ELF-1 (cell line): Measurements from ENCODE around the gene FAM72D.
"Not testable (repeated sequence)": the region's sequence is repeated elsewhere in the genome, so short reads cannot be mapped to it uniquely, and the experiment has no call there.

ENCODE experiments used
- DNase-seq: peaks from one replicate; pipeline ENCODE4 v3.0.0-alpha.2; 2016; ENCODE audit warnings: low read depth, low spot score

FAM72D gene

GRCh38 chr1:145082483-145083255 is 13.1 kb upstream of the FAM72D start:
- not testable (repeated sequence) for DNase-seq

- peak; percentile 70 for DNase-seq
Observed at GRCh38 chr1:145093517-145094149, 2.1 kb upstream of the FAM72D start.

DNA sequence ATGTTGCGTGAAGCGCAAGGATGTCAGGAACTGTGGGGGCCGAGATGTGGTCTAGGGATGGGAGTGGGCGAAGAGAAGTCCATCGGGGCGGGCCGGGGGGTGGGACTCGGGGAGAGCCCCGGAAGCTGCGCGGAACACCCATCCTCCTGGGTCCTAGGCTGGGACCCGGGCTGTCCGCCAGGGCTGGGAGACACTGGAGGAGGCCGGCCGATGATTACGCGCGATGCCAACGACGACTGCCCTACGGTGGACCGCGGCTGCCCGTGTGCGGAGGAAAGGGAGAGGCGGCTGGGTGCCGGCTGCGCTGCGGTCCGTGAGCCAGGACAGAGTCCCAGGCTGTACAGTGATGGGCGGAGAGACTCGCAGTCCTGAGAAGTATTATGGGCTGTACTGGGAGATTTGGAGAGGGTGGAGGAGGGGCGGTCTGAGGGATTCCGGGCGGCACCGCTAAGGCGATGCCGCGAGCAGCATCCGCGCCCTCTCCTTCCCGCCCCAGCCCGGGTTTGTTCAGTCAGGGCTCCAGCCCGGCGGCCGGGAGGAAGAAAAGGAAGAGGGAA is 1.0 kb upstream of the FAM72D start:
- DNase-seq = not testable (repeated sequence)

GRCh38 chr1:145101725-145102124 is 6.0 kb downstream of the FAM72D start:
- not testable (repeated sequence) for DNase-seq

- not testable (repeated sequence) for DNase-seq
Observed at GRCh38 chr1:145103294-145103693, 7.5 kb downstream of the FAM72D start.

DNA sequence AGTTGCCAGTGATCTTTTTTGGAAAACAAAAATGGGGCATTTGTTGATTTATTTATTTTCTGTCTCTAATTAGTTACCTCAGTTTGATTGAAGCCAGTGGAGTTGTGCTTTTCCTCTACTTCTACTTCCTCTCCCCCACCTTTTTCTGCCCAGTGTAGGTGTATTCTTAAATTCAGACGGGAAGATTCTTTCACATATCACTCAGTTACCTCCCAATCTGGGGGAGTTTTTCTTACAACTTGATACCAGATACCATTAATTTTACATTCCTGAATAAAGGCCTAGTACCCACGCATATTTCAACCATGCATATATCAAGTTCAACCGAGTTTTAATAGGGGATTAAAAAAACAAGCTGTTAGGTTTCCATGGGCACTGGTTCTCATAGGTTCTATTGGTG is 15.9 kb downstream of the FAM72D start:
- not testable (repeated sequence) for DNase-seq

DNA sequence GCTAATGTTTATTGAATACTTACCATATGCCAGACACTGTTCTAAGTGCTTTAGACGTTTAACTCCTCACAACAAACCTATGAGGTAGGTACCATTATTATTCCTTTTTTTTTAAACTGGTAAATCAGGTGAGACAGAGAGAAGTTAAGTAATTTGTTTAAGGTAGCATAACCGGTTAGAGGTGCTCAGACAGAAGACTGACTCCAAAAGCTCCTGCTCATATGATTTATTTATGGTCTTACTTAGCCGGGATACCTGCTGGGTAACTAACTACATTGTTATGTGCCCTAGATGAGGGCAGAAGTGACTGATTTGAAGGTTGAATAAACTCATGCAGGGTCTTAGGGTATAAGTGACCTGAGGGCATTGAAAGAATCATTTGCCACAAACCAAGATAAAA is 16.9 kb downstream of the FAM72D start:
- not testable (repeated sequence) for DNase-seq

- DNase-seq = not testable (repeated sequence)
Observed at GRCh38 chr1:145114560-145115057, 18.8 kb downstream of the FAM72D start.

DNA sequence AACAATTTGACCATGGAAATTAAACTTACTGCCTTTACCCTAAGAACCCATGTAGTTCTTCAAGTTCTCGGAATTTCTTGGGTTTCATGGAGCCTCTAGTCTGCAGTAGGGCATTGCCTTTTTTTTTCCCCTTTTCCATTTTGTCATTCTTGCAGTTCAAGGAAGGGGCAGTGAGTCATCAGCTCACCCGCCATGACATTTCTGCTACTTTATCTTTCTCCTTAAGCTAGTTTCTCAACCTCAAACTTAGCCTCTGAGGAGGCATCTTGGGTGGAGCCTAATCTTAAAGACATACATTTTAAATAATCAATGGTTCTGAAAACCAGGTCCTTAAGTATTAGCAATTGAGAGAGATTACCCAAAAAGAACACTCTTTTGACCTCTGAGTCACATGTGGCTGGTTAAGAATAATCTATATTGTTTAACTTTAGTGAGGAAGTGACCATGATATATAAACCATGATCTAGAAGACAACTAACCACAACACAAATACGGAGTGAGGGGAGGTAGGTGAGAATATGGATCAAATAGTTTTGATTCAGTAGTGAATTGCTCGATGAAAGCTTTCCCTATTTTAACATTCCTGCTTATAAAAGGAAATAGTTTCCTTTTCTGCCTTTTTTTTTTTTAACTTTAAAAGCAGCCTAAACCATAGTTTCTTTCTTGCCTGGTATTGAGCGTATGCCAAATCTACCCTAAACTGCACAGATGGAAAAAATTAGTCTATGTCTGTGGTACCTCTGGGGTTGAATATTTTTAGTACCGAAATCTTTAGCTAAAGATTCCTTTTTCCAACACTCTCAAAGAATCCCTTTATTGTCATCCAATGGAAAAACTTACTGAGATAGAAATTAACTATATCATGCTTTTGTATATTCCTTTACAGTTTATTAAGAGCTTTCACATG is 20.1 kb downstream of the FAM72D start:
- not testable (repeated sequence) for DNase-seq

- not testable (repeated sequence) for DNase-seq
Observed at GRCh38 chr1:145119842-145120241, 24.1 kb downstream of the FAM72D start.

DNA sequence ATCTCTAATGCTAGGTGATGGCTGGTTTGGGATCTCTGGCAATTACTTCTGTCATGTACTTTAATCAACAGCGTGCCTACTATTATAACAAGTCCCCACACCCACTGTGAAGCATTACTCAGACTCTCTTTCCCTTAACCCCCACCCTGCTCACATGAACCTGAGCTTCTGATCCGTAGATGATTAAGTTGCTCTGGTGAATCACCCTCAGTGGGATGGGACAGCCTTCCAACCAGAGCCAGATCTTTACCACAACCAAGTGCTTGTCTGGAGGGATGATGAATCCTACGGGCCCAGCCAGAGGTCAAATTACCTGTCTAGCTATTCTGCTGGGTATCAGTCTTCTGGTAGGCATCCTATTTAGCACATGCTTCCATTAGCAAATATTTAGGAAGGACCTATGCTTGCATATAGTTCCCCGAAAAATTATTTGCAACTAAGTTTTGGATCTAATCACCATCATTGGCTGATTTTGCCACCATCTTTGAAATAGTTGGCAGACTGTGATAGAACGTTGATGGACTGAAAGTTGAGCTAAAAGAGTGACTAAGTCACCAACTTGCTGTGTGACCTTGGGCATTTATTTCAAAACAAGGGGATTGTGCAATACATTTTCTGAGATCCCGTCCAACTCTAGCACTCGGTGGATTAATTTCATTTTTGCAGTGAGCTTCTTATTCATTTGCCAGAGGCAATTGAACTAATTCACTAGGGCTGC is 26.7 kb downstream of the FAM72D start:
- DNase-seq = not testable (repeated sequence)

- DNase-seq = not testable (repeated sequence)
Observed at GRCh38 chr1:145123062-145123395, 27.3 kb downstream of the FAM72D start.

DNA sequence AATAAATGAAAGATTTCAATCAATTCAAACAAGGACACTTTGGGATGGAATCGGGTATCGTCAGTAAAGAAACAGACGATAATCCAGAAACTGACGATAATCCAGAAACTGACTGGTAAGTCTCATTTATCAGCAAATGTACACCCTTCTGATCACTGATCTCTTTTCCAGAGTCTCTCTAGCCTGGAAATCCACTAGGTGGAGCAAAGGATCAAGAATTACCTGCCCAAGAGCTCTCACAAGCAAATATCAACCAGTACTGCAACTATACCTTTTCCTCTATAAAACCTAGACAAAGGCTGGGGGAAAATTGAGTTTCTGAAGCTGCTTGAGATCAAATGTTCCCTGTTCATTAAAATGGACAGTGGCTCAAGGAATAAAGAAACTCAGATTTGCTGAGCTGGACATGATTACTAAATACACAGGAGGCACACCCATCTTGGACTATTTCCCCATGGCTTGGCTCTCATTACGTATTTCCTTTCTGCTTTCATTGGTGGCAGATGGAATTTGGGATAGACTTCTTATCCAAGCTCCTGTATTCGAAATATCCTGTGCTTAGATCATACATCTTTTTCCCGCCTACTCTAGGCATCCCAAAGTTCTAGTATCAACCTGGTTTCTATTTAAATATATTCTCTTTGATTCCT is 28.3 kb downstream of the FAM72D start:
- DNase-seq = not testable (repeated sequence)

DNA sequence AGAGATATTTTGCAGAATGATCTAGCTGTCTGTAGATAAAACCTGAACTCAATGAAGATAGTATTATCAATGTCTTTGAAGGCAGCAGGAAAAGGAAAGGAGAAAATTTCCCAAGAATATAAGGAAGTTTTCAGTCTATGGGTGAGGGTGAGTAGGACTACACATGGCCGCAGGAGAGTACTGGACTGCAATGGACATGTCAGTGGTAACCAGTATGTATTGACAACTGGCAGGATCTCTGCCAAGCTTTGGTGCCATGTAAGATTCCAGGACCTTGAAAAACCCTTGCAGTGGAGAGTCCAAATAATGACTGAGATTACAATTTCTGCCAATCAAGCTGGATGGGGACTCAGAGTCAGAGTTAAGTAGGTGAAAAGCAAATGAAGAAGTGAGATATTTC is 29.3 kb downstream of the FAM72D start:
- not testable (repeated sequence) for DNase-seq

DNA sequence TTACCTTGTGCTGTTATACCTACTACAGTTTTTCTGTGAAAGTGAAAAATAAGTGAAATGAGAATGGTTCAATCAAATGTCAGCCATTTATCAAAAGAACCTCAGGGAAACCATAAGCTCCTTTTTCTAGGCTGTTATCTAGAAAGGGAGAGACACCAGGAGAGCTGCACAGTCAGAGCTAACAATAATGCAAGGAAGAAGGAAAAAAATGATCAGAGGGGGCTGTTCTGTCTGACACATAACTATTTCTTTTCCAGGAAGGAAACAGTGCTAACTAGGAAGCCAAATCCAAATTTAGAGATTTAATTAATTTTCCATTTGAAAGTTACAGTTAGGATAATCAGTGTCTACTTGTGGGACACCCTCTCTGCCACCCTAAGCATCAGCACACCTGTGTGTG is 31.4 kb downstream of the FAM72D start:
- DNase-seq = not testable (repeated sequence)

DNA sequence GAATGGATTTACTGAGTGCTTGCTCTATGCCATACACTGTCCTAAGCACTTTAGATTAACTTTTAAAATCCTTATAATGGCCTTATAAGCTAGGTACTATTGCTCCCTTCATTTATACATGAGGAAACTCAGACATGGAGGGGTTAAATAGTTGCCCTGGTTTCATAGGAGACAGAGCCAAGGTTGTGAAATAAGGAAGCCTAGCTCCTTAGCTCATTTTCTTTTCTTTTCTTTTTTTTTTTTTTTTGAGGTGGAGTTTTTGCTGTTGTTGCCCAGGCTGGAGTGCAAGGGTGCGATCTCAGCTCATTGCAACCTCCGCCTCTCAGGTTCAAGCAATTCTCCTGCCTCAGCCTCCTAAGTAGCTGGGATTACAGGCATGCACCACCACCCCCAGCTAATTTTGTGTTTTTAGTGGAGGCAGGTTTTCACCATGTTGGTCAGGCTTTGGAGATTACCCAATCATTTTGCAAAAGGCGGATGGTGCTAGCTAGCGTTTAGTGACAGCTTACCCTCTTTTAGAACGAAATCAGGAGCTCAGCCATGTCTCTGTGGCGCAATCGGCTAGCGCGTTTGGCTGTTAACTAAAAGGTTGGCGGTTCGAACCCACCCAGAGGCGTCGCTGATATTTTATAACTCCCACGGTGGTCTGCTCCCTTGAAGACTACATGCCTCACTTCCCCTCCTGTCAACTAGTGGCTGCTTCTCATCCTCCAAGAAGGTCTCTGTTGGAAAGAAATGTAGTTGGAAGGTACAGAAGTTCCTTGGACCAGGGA is 33.1 kb downstream of the FAM72D start:
- DNase-seq = peak; percentile 13

DNA sequence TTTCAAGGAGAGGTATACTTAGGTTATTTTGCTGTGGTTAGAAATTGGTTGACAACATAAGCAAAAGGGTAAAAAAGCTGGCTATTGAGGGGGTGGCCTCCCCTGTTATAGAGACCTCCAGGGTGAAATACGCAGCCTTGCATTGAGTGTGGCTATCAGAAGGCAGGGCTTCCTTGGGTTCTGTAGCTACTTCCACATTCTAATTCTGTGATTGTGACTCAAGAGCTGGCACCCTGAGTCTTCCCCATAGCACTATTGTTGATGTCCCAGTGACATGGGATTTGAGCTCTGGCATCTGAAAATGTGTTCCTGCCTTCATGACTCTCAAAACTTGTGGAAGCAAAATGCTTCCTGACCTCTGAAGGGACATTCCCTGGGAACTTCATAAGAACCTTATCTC is 38.7 kb downstream of the FAM72D start:
- DNase-seq = not testable (repeated sequence)

DNA sequence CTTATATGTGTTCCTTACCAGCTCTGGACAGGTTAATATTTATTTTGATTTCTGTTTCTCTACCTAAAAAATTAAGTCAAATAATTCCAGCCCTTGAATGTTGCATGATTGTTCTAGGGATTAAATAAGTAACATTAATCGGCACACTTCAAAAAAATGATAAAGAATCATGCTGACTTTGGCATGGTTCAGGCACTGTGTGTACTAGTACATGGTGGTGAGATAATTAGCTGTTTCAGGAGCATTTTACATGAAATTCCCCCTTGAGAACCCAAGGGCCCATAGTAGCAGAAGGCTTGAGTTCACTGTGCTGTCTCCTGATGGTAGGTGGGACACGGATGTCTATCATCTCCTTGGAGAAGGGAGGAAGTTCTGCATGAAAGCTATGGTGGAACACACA is 44.8 kb downstream of the FAM72D start:
- DNase-seq = not testable (repeated sequence)

DNA sequence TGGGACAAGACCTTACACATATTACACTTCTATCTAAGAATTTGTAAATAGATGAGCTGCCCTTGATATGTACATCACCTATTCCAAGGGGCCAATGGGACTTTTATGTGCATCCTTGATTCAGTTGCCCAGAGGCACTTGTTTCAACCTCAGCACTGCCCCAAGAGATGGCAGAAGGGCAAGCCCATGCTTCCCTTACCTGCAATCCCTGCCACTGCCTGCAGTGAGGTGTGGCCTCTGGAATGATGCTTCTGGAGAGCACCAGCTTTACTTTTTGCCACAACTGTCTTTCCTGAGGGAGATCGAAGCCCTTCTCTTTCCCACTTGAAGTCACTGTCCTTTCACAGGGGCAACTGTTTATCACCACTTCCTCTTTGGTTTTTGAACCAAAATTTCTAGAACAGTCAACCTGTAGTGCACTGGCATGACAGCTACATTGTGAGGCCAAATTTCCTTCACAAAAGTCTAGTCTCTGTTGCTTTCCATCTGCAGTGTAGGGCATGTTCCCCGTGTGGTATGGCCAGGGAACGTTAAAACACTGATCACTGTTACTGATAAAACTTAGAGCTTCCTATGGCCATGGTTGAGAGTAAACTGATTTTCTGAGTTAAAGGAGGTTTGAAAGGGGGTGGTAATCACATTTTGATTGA is 48.6 kb downstream of the FAM72D start:
- not testable (repeated sequence) for DNase-seq
